Activated T-helper 1 cell treated with anti-CD3 and anti-CD28 coated beads, Interleukin-12 subunit alpha, Interleukin-12 subunit beta, Interleukin-2, Interleukin-4 antibody, amounts not matched to agents 30 ng/mL and 10 ng/mL and 1 ng/mL, durations not matched to agents 14 hours and 24 hours and 36 hours (primary cell): ENCODE results near the gene OTUB1. TPM values are rescaled to one million over a fixed set of nuclear protein-coding genes. Genes with fewer than 3 reads are reported as not detected.

Source experiments
- DNase-seq: peaks from one replicate; pipeline ENCODE4 v3.0.0; 2021; ENCODE audit warnings: low spot score
- H3K27ac Mint-ChIP-seq: one replicate; pipeline ENCODE4 v1.8.0; 2021; ENCODE audit warnings: mild to moderate bottlenecking, mixed read lengths
- H3K27me3 Mint-ChIP-seq: one replicate; pipeline ENCODE4 v1.8.0; 2022; ENCODE audit warnings: mild to moderate bottlenecking, moderate library complexity, mixed read lengths; ENCODE audit not compliant: insufficient read depth
- H3K36me3 Mint-ChIP-seq: one replicate; pipeline ENCODE4 v1.8.0; 2021; ENCODE audit warnings: low read depth, mixed read lengths
- H3K4me1 Mint-ChIP-seq: one replicate; pipeline ENCODE4 v1.8.0; 2021; ENCODE audit warnings: low read depth, mixed read lengths
- H3K4me3 Mint-ChIP-seq: one replicate; pipeline ENCODE4 v1.8.0; 2021; ENCODE audit warnings: mild to moderate bottlenecking, moderate library complexity, mixed read lengths
- H3K9me3 Mint-ChIP-seq: one replicate; pipeline ENCODE4 v1.8.0; 2021; ENCODE audit warnings: mixed read lengths
- intact Hi-C: fragments of 100-400 bp; cut with micrococcal nuclease; formaldehyde crosslinking; loops from one replicate; pipeline ENCODE4 v1.15.1; 2024
- total RNA-seq: library from RNA; stranded (reverse); gene quantifications from 2 replicates; pipeline ENCODE4 v1.2.3, GENCODE V29; 2022

OTUB1 gene
- 104 and 114 TPM in 2 replicates for total RNA-seq

- Mint-ChIP-seq H3K4me1 (peaks cover 32% of the 10 kb centered on the region), H3K27ac (peak within 1 kb of the TSS; percentile 96), H3K36me3 (peaks cover 16% of the 10 kb centered on the region), H3K9me3 (no peaks in the 10 kb centered on the region), H3K4me3 (peak within 1 kb of the TSS; percentile 97), H3K27me3 (no peaks in the 10 kb centered on the region)
- DNase-seq: peak; percentile 86
- intact Hi-C loops: loop anchor here (1.0 to 5.0 kb wide), 7 partner anchors 12 to 331 kb away; partner anchors contain the start of genes COX8A, MACROD1, PRDX5 and RTN3
Observed at GRCh38 chr11:63986156-63986931, at the start of gene OTUB1. OTUB1 (plus strand) TSS chr11:63986438; CDS start chr11:63986457, 19 bp downstream.

- H3K9me3 Mint-ChIP-seq: no peaks in the 10 kb centered on the region
- intact Hi-C loops: loop anchor here (1.0 to 2.0 kb wide), 10 partner anchors 17 to 257 kb away; partner anchors contain the start of genes COX8A, MACROD1, OTUB1 and RTN3
- DNase-seq: no peak
- no peaks in the 10 kb centered on the region for H3K27me3 Mint-ChIP-seq
- H3K36me3 Mint-ChIP-seq: no peaks in the 10 kb centered on the region
- peaks cover 6% of the 10 kb centered on the region for H3K4me1 Mint-ChIP-seq
- peak overlapping the region; percentile 77 for H3K27ac Mint-ChIP-seq
- peak overlapping the region; percentile 83 for H3K4me3 Mint-ChIP-seq
Observed at GRCh38 chr11:63937713-63938478, 48.3 kb upstream of the OTUB1 start.

GRCh38 chr11:63938479-63939396 is 47.5 kb upstream of the OTUB1 start, which contains the start of gene NAA40:
NAA40 (plus strand) TSS chr11:63939002; CDS start chr11:63939097, 95 bp downstream.
- no peaks in the 10 kb centered on the region for H3K9me3 Mint-ChIP-seq

GRCh38 chr11:63939397-63939891 is 46.8 kb upstream of the OTUB1 start:
- DNase-seq: no peak
- H3K27ac Mint-ChIP-seq: peak overlapping the region; percentile 82
- H3K36me3 Mint-ChIP-seq: peaks cover 2% of the 10 kb centered on the region
- peaks cover 14% of the 10 kb centered on the region for H3K4me1 Mint-ChIP-seq
- peak overlapping the region; percentile 87 for H3K4me3 Mint-ChIP-seq
- H3K27me3 Mint-ChIP-seq: no peaks in the 10 kb centered on the region
- intact Hi-C loops: loop anchor here (1.0 to 2.0 kb wide), 5 partner anchors 13 to 259 kb away; partner anchors contain the start of genes MACROD1 and RTN3
- H3K9me3 Mint-ChIP-seq: no peaks in the 10 kb centered on the region

More at GRCh38 chr11:63938479-63939396, 47.5 kb upstream of the OTUB1 start, which contains the start of gene NAA40:
- peak within 1 kb of the TSS; percentile 87 for H3K4me3 Mint-ChIP-seq
- H3K27me3 Mint-ChIP-seq: no peaks in the 10 kb centered on the region
- H3K4me1 Mint-ChIP-seq: peaks cover 7% of the 10 kb centered on the region
- no peaks in the 10 kb centered on the region for H3K36me3 Mint-ChIP-seq
- H3K27ac Mint-ChIP-seq: peak within 1 kb of the TSS; percentile 82
- intact Hi-C loops: loop anchor here (1.0 to 2.0 kb wide), 11 partner anchors 14 to 258 kb away; partner anchors contain the start of genes COX8A, MACROD1, OTUB1 and RTN3
- DNase-seq: peak; percentile 89

- Mint-ChIP-seq H3K9me3 (no peaks in the 10 kb centered on the region), H3K4me3 (peak overlapping the region; percentile 63), H3K27ac (no peak overlapping the region), H3K4me1 (peaks cover 16% of the 10 kb centered on the region), H3K36me3 (peaks cover 2% of the 10 kb centered on the region), H3K27me3 (no peaks in the 10 kb centered on the region)
- intact Hi-C loops: no loop called here
- no peak for DNase-seq
Observed at GRCh38 chr11:63940786-63941185, 45.5 kb upstream of the OTUB1 start.

- H3K27ac Mint-ChIP-seq: no peak overlapping the region
- no peaks in the 10 kb centered on the region for H3K27me3 Mint-ChIP-seq
- H3K4me3 Mint-ChIP-seq: no peak overlapping the region
- intact Hi-C loops: no loop called here
- H3K4me1 Mint-ChIP-seq: peaks cover 16% of the 10 kb centered on the region
- H3K36me3 Mint-ChIP-seq: peaks cover 2% of the 10 kb centered on the region
- no peak for DNase-seq
- no peaks in the 10 kb centered on the region for H3K9me3 Mint-ChIP-seq
Observed at GRCh38 chr11:63941901-63942300, 44.3 kb upstream of the OTUB1 start.

- Mint-ChIP-seq H3K9me3 (no peaks in the 10 kb centered on the region), H3K27me3 (no peaks in the 10 kb centered on the region), H3K4me1 (peaks cover 16% of the 10 kb centered on the region), H3K4me3 (no peak overlapping the region), H3K27ac (no peak overlapping the region), H3K36me3 (peaks cover 2% of the 10 kb centered on the region)
- no peak for DNase-seq
- intact Hi-C loops: no loop called here
Observed at GRCh38 chr11:63942803-63943202, 43.4 kb upstream of the OTUB1 start.

- no peaks in the 10 kb centered on the region for H3K27me3 Mint-ChIP-seq
- H3K4me3 Mint-ChIP-seq: no peak overlapping the region
- H3K27ac Mint-ChIP-seq: no peak overlapping the region
- DNase-seq: no peak
- no peaks in the 10 kb centered on the region for H3K9me3 Mint-ChIP-seq
- H3K4me1 Mint-ChIP-seq: peaks cover 9% of the 10 kb centered on the region
- intact Hi-C loops: no loop called here
- H3K36me3 Mint-ChIP-seq: peaks cover 2% of the 10 kb centered on the region
Observed at GRCh38 chr11:63944987-63945386, 41.3 kb upstream of the OTUB1 start.

GRCh38 chr11:63945477-63946163 is 40.6 kb upstream of the OTUB1 start:
- intact Hi-C loops: loop anchor here (1.0 to 2.0 kb wide), 2 partner anchors 108 to 179 kb away; no protein-coding TSS in a partner anchor
- Mint-ChIP-seq H3K9me3 (no peaks in the 10 kb centered on the region), H3K4me3 (no peak overlapping the region), H3K27ac (no peak overlapping the region), H3K4me1 (peaks cover 10% of the 10 kb centered on the region), H3K27me3 (no peaks in the 10 kb centered on the region), H3K36me3 (peaks cover 2% of the 10 kb centered on the region)
- DNase-seq: peak; percentile 35

GRCh38 chr11:63951779-63952536 is 34.3 kb upstream of the OTUB1 start:
- peak; percentile 38 for DNase-seq

GRCh38 chr11:63952570-63952969 is 33.7 kb upstream of the OTUB1 start:
- intact Hi-C loops: loop anchor here (1.0 kb wide), 1 partner anchor 13 kb away; the partner anchor contains the start of gene NAA40
- Mint-ChIP-seq H3K4me1 (peaks cover 24% of the 10 kb centered on the region), H3K4me3 (no peak overlapping the region), H3K27me3 (no peaks in the 10 kb centered on the region), H3K9me3 (no peaks in the 10 kb centered on the region), H3K27ac (peak overlapping the region; percentile 77), H3K36me3 (peaks cover 27% of the 10 kb centered on the region)
- DNase-seq: no peak

More at GRCh38 chr11:63951779-63952536, 34.3 kb upstream of the OTUB1 start:
- intact Hi-C loops: loop anchor here (1.0 kb wide), 1 partner anchor 13 kb away; the partner anchor contains the start of gene NAA40
- H3K27me3 Mint-ChIP-seq: no peaks in the 10 kb centered on the region
- H3K27ac Mint-ChIP-seq: peak overlapping the region; percentile 77
- peaks cover 27% of the 10 kb centered on the region for H3K36me3 Mint-ChIP-seq
- peaks cover 21% of the 10 kb centered on the region for H3K4me1 Mint-ChIP-seq
- peak overlapping the region; percentile 56 for H3K4me3 Mint-ChIP-seq
- H3K9me3 Mint-ChIP-seq: no peaks in the 10 kb centered on the region
